Measurements from ENCODE around the gene PPP1R16B. TPM values are rescaled to one million over a fixed set of nuclear protein-coding genes. Genes with fewer than 3 reads are reported as not detected.
"Not testable (repeated sequence)": the region's sequence is repeated elsewhere in the genome, so short reads cannot be mapped to it uniquely, and the experiment has no call there.

PPP1R16B gene
- total RNA-seq, 2 donors from 2014 or later, result 45.5 to 80.4 TPM

DNA sequence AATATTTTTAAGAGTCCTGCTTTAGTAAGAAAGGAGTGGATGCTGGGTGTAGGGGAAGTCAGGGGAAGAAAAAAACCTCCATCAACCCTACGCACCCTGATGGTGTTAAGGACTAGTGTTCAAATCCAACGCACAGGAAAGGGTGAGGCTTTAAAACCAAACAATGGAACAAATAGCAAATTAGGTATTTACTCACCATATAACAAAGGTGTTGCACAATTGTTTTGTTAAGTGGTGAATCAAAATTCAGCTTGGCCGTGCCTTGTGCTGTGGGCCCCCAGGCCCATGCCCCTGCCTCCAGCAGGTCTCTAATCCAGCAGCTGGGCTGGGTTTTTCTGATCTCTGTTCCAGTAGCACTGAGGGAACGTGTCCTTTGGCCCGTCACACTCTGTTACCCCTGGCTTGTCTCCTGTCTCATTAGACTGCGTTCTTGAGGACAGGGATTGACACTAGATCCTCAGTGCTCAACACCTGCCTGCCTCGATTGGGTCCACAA lies 132.5 kb downstream of the PPP1R16B start:
- ATAC-seq (no peak), DNase-seq (ENCODE audit: low spot score in 2 of 2) (no peak)
- H3K36me3 Mint-ChIP-seq, result peaks cover 4 to 20% of the 10 kb centered on the region in 2 donors
- H3K9me3 Mint-ChIP-seq, result no peaks in the 10 kb centered on the region
- no peak overlapping the region for H3K27ac Mint-ChIP-seq

DNA sequence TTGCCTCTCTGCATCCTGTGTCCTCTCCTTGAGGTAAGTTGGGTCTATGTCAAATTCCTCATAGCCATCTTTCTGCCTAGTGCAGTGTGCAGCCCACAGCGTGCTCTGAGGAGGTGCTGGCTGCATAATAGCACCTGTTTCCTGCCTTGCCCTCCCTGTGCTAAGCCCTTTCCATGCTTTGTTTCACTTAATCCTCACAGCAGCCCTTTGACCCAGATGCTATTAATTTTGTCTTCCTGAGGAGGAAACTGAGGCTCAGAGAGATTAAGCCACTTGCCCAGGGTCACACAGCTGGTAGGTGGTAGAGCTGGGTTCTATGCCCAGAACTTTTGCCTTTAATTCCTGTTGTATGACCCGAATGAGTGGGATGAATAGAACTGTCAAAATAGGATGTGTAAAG lies 134.2 kb downstream of the PPP1R16B start:
- H3K9me3 Mint-ChIP-seq, result no peaks in the 10 kb centered on the region

DNA sequence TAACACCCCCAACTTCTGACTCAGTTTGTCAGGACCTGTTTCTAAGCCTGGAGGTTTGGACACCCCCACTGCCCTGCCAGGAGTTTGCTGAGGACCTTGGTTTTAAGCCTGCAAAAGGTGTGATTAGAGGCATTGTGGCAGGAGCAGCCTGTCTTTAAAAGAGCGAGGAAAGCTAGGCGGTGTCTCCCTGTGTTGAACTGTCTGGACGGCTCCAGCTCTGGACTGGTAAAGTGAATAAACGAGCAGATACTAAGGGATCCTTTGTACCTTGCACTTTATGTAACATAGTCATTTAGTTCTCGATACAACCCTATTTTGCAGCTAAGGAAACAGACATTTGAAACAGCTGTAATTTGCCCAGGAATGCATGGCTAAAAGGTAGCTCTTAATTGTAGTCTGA lies 135.1 kb downstream of the PPP1R16B start:
- Mint-ChIP-seq H3K9me3 (no peaks in the 10 kb centered on the region), H3K36me3 (peaks cover 4 to 20% of the 10 kb centered on the region in 2 donors), H3K27ac (no peak overlapping the region)
- ATAC-seq (no peak), DNase-seq (ENCODE audit: low spot score in 2 of 2) (no peak)

More for the DNA sequence above, 134.2 kb downstream of the PPP1R16B start:
- peaks cover 4 to 20% of the 10 kb centered on the region in 2 donors for H3K36me3 Mint-ChIP-seq
- no peak for DNase-seq (ENCODE audit: low spot score in 2 of 2)
- H3K27ac Mint-ChIP-seq, result no peak overlapping the region
- ATAC-seq, result no peak

DNA sequence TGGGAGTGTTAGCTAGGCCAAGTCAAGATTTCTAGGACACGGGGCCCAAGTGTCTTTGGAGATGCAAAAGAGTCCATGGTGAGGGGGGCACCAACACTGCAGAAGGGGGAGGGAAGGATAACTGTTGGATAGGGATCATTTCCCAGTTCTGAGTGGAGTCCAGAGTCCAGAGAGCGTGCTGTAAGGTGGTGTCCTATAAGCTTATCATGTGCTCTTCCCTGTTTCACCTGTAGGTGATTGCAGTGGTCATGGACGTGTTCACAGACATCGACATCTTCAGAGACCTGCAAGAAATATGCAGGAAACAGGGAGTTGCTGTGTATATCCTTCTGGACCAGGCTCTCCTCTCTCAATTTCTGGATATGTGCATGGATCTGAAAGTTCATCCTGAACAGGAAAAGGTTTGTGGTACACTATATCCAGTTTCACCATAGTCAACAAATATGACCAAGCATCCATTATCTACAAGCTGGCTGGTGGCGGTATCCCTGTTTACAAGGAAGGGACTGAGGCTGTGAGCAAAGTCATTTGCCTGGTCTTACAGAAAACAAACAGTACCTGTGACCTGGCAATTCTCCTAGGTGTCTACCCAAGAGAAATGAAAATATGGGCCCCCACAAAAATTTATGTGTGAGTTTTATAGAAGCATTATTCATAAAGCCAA lies 136.4 kb downstream of the PPP1R16B start:
- Mint-ChIP-seq H3K9me3 (no peaks in the 10 kb centered on the region), H3K36me3 (peaks cover 4 to 28% of the 10 kb centered on the region in 2 donors), H3K27ac (no peak overlapping the region)
- DNase-seq (ENCODE audit: low spot score in 2 of 2) (no peak), ATAC-seq (no peak)

DNA sequence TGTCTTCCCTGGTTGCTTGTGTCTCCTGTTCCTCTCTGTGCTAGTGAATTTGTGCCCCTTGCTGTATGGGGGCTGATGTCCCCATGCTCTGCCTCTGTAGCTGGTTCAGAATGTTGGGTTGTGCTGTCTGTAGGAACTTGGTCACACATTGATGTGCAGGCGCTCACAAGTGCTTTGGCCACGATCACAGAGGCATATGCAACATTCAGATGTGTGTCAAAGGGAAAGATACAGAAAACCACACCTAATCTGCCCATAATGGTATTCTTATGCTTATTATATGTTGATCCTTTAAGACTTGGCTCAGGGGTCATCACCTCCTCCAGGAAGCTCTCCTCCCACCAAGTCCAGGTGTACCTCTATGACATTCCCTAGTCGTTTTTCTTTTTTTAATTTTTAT lies 139.5 kb downstream of the PPP1R16B start:
- no peaks in the 10 kb centered on the region for H3K9me3 Mint-ChIP-seq
- no peak overlapping the region for H3K27ac Mint-ChIP-seq
- ATAC-seq (no peak), DNase-seq (ENCODE audit: low spot score in 2 of 2) (no peak)
- H3K36me3 Mint-ChIP-seq, result peaks cover 8 to 28% of the 10 kb centered on the region in 2 donors

DNA sequence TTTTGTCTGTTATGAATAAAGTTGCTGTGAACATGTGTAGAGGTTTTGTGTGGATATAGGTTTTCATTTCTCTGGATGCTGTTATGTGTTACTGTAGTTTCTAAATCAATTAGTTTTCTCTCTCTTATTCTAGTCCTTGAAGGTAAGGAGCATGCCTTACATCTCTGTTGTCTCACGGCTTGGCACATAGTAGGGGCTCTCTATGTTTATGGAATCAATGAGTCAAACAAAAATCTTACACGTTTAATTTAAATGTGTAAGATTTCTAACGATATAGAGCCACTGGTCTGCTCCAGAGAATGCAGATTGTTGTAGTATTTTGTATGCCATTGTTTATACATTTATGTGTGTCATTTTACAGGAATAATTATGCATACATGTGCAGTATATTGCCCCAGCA lies 141.3 kb downstream of the PPP1R16B start:
- DNase-seq (ENCODE audit: low spot score in 2 of 2) (no peak), ATAC-seq (no peak)
- peaks cover 13 to 35% of the 10 kb centered on the region in 2 donors for H3K36me3 Mint-ChIP-seq
- H3K27ac Mint-ChIP-seq, result no peak overlapping the region
- H3K9me3 Mint-ChIP-seq, result no peaks in the 10 kb centered on the region

DNA sequence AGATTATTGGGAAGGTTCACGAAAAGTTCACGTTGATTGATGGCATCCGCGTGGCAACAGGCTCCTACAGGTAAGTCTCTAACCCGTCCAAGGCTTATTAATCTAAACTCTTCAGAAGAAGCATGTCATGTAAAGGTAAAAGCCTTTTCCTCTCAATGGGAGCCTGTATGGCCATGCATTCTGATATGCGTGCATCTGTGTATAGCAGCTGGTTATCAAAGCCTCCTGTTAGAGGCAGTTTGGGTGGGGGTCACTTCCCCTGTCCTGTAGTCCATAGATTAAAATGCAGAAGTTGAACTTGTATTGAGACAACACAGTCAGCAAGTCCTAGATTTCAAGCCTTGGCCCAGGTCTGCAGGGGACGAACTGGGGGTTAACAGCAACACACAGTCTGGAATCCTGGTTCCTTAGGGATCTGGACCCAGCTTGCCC lies 142.4 kb downstream of the PPP1R16B start:
- ATAC-seq (no peak), DNase-seq (ENCODE audit: low spot score in 2 of 2) (no peak)
- H3K36me3 Mint-ChIP-seq, result peaks cover 14 to 40% of the 10 kb centered on the region in 2 donors
- H3K27ac Mint-ChIP-seq, result no peak overlapping the region
- H3K9me3 Mint-ChIP-seq, result no peaks in the 10 kb centered on the region

DNA sequence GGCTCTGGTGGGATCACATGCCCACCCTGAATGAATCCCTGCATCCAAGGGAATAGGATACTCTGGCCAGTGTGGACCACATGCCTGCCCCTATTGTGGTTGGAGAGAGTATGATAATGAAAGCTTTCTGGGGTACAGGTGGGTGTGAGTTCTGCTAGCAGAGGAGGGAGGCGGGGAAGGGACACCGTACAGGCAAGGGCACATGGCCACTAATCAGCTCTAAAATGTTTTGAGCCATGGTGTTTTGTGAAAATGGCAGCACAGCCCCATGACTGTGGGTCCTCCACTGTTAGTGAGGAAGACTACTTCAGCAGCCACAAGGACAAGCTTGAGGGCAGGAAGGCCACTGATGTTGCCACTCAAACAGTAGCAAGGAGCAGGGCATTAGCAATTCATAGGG lies 144.8 kb downstream of the PPP1R16B start:
- Mint-ChIP-seq H3K27ac (no peak overlapping the region), H3K36me3 (peaks cover 14 to 40% of the 10 kb centered on the region in 2 donors), H3K9me3 (no peaks in the 10 kb centered on the region)
- no peak for ATAC-seq
- no peak for DNase-seq (ENCODE audit: low spot score in 2 of 2)

DNA sequence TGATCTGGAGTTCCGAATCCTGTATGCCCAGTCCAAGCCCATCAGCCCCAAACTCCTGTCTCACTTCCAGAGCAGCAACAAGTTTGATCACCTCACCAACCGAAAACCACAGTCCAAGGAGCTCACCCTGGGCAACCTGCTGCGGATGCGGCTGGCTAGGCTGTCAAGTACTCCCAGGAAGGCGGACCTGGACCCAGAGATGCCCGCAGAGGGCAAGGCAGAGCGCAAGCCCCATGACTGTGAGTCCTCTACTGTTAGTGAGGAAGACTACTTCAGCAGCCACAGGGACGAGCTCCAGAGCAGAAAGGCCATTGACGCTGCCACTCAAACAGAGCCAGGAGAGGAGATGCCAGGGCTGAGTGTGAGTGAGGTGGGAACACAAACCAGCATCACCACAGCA lies 146.1 kb downstream of the PPP1R16B start:
- ATAC-seq, result no peak
- Mint-ChIP-seq H3K36me3 (peaks cover 14 to 35% of the 10 kb centered on the region in 2 donors), H3K9me3 (no peaks in the 10 kb centered on the region), H3K27ac (peak overlapping the region; percentile 39 to 44)
- no peak for DNase-seq (ENCODE audit: low spot score in 2 of 2)

DNA sequence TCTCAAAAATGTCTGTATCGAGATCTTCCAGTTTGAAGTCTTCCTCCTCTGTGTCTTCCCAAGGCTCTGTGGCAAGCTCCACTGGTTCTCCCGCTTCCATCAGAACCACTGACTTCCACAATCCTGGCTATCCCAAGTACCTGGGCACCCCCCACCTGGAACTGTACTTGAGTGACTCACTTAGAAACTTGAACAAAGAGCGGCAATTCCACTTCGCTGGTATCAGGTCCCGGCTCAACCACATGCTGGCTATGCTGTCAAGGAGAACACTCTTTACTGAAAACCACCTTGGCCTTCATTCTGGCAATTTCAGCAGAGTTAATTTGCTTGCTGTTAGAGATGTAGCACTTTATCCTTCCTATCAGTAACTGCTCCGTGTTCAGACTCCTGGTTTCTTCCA lies 146.7 kb downstream of the PPP1R16B start:
- peaks cover 14 to 29% of the 10 kb centered on the region in 2 donors for H3K36me3 Mint-ChIP-seq
- no peak overlapping the region for H3K27ac Mint-ChIP-seq
- ATAC-seq (no peak), DNase-seq (ENCODE audit: low spot score in 2 of 2) (no peak)
- H3K9me3 Mint-ChIP-seq, result no peaks in the 10 kb centered on the region

DNA sequence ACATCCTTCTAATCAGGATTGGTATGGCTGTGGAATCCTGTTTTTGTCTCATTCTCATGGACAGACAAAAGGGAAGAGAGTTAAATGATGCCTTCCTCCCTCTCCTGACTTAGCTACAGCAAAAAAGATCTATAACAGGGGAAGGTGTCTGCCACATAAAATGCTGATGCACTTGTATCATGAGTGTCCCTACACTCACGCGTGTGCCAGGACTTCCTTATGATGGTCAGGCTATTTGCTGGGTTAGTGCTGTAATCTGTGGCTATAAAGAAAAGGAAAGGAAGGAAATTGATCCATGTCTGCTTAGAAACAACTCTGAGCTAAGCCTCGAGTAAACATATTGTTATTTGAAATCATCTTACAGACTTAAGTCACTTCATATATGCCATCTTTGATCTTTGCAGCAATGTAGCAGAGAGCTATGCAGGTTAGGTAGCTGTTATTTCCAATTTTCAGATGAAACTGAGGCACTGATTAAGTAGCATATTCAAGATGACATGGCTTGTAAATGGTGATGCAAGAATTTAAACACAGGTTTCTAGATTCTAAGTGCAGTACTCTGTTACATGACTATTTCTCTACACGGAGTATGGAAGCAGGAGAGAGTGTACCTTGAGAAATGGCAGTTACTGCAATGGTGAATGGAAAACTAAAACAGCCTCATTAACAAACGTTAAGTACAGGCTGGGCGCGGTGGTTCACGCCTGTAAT lies 148.3 kb downstream of the PPP1R16B start:
- no peak for DNase-seq (ENCODE audit: low spot score in 2 of 2)
- Mint-ChIP-seq H3K27ac (peak overlapping the region in 1 of 2 donors; percentile 33), H3K9me3 (no peaks in the 10 kb centered on the region), H3K36me3 (peaks cover 10 to 19% of the 10 kb centered on the region in 2 donors)
- no peak for ATAC-seq

DNA sequence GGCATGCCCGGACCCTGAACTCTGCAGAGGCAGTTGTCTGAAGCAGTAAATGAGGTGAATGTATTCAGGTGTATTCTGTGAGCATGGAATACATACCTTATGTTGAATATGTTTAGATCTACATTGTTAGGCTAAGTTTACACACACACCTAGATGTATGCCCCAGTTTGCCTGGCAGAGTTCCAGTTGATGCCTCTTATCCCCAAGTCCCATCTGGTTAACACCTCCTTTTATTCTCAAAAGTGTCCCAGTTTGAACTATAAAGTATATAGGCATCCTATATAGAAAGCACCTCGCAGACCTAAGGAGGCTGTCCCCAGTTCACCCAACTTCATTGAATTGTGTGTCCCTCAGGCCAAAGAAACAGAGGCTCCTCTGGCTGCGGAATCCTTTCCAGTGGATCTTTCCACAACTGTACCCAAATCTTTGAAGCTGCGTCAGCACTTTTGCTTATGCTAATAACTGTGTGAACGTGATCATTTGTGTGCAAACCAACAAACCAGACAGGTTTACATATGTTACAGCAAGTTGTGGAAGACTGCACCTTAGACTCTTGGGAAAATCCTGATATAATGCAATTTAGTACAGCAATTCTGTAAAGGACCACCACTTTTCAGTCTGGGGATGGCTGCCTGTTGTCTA lies 151.9 kb downstream of the PPP1R16B start:
- no peak overlapping the region for H3K27ac Mint-ChIP-seq
- H3K9me3 Mint-ChIP-seq, result no peaks in the 10 kb centered on the region
- H3K36me3 Mint-ChIP-seq, result peaks cover 8 to 15% of the 10 kb centered on the region in 2 donors
- DNase-seq (ENCODE audit: low spot score in 2 of 2), result no peak
- no peak for ATAC-seq

DNA sequence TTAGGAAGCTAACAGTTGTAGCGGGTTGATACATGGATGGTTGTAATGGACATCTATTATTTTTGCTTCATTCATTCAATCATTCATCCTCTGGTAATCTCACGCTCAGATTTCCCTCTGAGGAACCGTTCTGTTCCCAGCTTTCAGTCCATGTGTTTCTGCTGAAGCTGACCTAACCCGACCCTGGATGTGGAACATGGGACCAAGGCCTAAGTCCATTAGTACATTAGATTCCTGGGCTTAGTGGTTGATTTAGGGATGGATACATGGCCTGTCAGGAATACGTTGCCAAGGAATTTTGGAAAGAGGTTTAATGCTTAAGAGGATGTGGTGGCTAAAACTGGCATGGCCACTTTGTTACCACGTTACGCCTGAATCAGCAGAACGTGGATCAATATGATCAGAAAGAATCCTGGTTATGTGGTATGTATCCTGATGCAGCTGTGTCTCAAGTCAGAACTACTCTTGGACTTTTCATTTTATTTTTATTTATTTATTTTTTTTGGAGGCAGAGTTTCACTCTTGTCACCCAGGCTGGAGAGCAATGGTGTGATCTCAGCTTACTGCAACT lies 152.5 kb downstream of the PPP1R16B start:
- no peak for ATAC-seq
- Mint-ChIP-seq H3K27ac (no peak overlapping the region), H3K36me3 (peaks cover 13 to 16% of the 10 kb centered on the region in 2 donors), H3K9me3 (no peaks in the 10 kb centered on the region)
- DNase-seq (ENCODE audit: low spot score in 2 of 2), result no peak

DNA sequence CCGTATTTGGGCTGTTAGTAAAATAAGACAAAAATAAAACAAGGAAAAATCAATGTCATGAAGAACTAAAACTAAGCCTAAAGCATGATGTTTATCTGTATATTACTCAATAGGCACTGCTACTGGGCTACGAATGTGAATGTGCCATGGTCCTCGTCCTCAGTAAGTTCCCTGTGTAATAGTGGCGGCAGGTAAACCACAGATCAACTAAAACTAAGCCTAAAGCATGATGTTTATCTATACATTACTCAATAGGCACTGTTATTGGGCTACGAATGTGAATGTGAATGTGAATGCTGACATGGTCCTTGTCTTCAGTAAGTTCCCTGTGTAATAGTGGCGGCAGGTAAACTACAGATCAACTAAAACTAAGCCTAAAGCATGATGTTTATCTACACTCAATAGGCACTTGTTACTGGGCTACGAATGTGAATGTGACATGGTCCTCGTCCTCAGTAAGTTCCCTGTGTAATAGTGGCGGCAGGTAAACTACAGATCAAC lies 154.7 kb downstream of the PPP1R16B start:
- H3K36me3 Mint-ChIP-seq, result peaks cover 14 to 16% of the 10 kb centered on the region in 2 donors
- not testable (repeated sequence) for DNase-seq (ENCODE audit: low spot score in 2 of 2); ATAC-seq; H3K9me3 Mint-ChIP-seq; H3K27ac Mint-ChIP-seq

DNA sequence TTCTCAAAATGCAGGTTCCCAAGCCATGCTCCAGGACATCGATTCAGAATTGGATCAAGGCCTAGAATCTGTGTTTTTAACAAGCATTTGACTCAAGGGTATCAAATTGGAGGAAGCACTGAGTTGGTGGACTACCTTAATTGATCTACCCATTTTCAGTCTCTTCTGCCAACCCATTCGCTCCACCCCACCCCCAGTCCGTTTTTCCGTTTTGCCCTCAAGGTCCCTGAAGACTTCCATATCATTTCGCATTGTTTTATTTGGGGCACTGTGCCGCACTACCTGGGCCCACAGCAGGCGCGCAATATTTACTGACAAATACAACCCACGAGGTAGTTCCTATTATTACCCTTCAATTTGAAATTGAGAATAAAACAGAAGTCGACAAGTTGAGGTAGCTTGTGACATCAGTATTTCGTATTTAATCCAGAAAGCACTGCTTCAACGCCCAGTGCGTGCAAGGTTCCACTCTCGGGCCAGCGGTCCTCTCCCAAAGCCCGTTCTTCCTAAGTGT lies 156.1 kb downstream of the PPP1R16B start:
- peak overlapping the region; percentile 96 for H3K27ac Mint-ChIP-seq
- peak in 1 of 2 donors; percentile 12 for DNase-seq (ENCODE audit: low spot score in 2 of 2)
- H3K9me3 Mint-ChIP-seq, result no peaks in the 10 kb centered on the region
- H3K36me3 Mint-ChIP-seq, result peaks cover 14 to 16% of the 10 kb centered on the region in 2 donors
- ATAC-seq, result no peak

DNA sequence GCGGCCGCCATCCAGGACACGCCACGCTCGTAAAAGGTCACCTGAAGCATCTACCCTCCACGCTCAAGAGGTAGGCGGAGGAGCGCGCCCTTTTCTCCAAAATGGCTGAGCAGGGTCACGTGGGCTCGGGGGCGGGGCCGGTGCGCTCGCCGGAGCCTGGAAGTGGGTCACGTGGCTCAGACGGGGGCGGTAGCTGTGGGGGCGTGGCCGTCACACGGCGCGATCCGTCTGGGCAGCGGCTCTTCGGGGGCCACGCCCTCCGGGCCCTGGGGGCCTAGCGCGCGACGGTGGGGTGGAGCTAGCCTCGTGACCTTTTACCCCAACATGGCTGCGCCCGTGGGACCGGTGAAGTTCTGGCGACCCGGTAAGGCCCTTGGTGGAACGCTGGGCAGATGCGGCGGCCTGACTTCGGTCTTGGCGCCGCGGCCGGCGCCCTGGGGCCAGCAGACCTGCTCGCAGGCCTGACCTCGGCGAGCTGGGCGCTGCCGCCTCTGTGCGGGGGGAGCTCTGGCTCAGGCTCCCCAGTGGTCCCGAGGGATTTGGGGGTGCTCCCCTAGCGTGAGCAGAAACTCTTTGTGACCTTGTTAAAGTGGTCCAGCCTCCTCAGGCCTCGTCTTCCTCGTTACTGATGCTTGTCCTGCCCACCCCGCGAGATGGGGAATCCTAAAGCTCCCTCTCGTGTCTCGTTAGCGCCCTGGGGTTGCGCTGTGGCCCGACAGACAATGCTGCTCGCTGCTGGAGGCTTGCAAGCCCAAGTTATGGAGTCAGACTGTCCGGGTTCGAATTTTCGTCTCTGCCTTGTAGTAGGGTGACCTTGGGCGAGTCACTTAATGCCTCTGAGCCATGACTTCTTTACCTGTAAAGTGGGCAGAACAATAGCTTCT lies 156.8 kb downstream of the PPP1R16B start, which contains the start of gene DHX35:
TSS of gene DHX35 (plus strand) at position 301 of the 884 bp plus-strand sequence. CDS start at position 325, 24 bp downstream.
- H3K27ac Mint-ChIP-seq, result peak within 1 kb of the TSS; percentile 96
- peak; percentile 99 for DNase-seq (ENCODE audit: low spot score in 2 of 2)
- H3K9me3 Mint-ChIP-seq, result no peaks in the 10 kb centered on the region
- ATAC-seq, result peak; percentile 98 to 99
- peaks cover 14 to 16% of the 10 kb centered on the region in 2 donors for H3K36me3 Mint-ChIP-seq
